ENCODE measurements around the gene UBALD1.

DNA sequence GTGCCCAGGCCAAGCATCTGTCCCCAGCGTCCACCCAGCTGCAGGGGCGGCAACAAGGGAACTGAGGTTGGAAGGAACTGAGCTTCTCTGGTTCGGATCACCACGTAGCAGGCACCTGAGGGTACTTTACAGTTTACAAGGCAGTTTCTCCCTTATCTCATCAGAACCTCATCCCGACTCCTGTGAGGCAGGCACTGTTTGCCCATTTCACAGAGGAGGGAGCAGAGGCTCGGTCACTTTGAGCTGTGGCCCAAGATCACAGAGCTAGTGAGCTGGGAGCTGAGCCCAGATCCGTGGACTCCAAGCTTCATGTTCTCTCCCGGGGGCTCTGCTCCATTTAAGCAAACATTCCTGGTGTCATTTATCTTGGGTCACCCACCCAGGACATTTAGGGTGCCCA is 15.1 kb downstream of the UBALD1 start:
- TF ChIP-seq EZH2 (IDR thresholded peaks at IDR 0.05) (no peak), POLR2AphosphoS5 (IDR thresholded peaks at IDR 0.05; ENCODE audit: borderline replicate concordance, low read depth, low read length) (no peak)

All from SK-N-MC (cell line).